HG03039 (cell line): Measurements from ENCODE around the gene TMEM150C.
"Not testable (repeated sequence)": the region's sequence is repeated elsewhere in the genome, so short reads cannot be mapped to it uniquely, and the experiment has no call there.

Experiments used
- ATAC-seq: cut with Tn5 transposase; IDR thresholded peaks from one replicate; pipeline ENCODE4 v1.9.1; 2021; ENCODE audit warnings: mild to moderate bottlenecking, moderate library complexity; ENCODE audit not compliant: unreplicated experiment

TMEM150C gene

DNA sequence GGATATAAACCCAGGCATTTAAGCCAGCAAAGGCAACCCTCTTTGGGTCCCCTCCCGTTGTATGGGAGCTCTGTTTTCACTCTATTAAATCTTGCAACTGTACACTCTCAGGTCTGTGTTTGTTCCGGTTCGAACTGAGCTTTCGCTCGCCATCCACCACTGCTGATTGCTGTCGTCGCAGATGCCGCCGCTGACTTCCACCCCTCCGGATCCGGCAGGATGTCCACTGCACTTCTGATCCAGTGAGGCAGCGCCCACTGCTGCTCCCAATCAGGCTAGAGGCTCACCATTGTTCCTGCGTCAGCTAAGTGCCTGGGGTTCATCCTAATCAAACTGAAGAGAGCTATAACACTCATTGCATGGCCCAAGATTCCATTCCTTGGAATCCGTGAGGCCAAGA lies 82.2 kb downstream of the TMEM150C start:
- no peak for ATAC-seq

- not testable (repeated sequence) for ATAC-seq
These were observed 84.3 kb downstream of the TMEM150C start for GRCh38 chr4:82477469-82477868.

GRCh38 chr4:82475931-82476330 lies 85.9 kb downstream of the TMEM150C start:
- ATAC-seq: not testable (repeated sequence)

- no peak for ATAC-seq
These were observed 88.1 kb downstream of the TMEM150C start for GRCh38 chr4:82473621-82474164.

GRCh38 chr4:82473080-82473479 lies 88.7 kb downstream of the TMEM150C start:
- ATAC-seq: not testable (repeated sequence)

GRCh38 chr4:82469791-82470345 lies 91.9 kb downstream of the TMEM150C start:
- ATAC-seq: no peak

GRCh38 chr4:82467471-82467870 lies 94.3 kb downstream of the TMEM150C start:
- no peak for ATAC-seq

GRCh38 chr4:82463221-82463620 lies 98.6 kb downstream of the TMEM150C start:
- ATAC-seq: no peak

- ATAC-seq: peak; percentile 86
These were observed 99.4 kb downstream of the TMEM150C start for GRCh38 chr4:82462415-82462831.

DNA sequence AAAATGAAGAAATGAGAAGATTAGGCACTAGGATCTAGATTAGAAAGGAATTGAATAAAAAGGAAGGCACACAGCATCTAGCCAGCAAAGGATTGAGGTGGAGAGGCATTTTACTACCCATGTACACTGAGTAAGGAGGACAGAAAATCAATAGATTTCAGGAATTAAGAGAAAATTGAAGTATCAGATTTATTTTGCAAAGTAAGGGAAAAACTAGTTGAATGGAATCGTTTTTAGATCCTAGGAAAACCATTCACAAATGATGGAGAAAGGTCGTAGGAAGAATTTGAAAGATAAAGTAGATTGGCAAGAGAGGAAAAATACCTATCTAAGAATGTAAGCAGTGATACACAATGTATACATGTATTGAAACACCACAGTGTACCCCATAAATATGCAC lies 100.1 kb downstream of the TMEM150C start:
- ATAC-seq: no peak

- no peak for ATAC-seq
These were observed 103.1 kb downstream of the TMEM150C start for GRCh38 chr4:82458729-82459128.

- no peak for ATAC-seq
These were observed 104.5 kb downstream of the TMEM150C start for GRCh38 chr4:82457266-82457665.

DNA sequence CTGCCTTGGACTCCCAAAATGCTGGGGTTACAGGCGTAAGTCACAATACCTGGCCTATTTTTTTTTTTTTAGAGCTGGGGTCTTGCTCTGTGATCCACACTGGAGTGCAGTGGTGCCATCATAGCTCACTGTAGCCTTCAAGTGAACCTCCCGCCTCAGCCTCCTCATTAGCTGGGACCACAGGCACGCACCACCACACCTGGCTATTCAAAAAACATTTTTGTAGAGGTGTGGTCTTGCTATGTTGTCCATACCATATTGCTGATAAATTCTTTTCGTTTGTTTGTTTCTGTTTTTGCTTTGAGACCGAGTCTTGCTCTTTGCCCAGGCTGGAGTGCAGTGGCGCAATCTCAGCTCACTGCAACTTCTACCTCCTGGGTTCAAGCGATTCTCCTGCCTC lies 109.8 kb downstream of the TMEM150C start:
- no peak for ATAC-seq

- no peak for ATAC-seq
These were observed 110.6 kb downstream of the TMEM150C start for GRCh38 chr4:82450966-82451755.

GRCh38 chr4:82447886-82448285 lies 113.9 kb downstream of the TMEM150C start:
- ATAC-seq: no peak

GRCh38 chr4:82439088-82439487 lies 122.7 kb downstream of the TMEM150C start:
- no peak for ATAC-seq

DNA sequence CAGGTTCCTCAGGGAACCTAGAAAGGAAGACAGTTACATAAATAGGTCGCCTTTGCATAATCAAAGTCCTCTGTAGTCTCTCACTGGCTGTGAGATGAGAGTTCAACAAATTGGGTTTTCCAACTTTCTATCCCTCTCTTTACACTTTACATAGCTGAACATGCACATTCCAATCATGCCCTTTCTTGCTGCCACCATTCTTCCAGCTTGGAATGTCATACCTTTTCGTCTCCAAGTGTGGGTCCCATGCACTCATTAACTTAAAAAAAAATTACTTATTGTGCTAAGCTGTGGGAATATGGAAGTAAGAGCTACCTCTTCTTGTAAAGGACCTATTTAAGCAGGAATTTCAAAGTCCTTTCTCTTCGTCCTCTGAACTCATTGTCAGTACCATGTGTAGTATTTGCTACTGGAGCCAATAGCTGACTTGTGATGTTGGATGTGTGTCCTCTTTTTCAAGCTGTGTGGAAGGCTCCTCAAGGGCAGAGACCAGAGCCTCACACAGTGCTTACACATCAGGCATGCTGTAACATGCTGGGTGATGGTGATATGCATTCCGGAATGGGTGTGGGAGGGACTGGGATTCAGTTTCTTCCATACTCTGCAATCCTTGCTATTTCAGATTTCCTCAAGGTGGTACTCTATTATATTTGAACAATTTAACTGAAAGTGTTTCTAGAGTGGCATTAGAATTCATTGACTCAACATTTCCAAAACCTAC lies 124.3 kb downstream of the TMEM150C start:
- ATAC-seq: no peak

GRCh38 chr4:82436780-82437179 lies 125.0 kb downstream of the TMEM150C start:
- no peak for ATAC-seq

DNA sequence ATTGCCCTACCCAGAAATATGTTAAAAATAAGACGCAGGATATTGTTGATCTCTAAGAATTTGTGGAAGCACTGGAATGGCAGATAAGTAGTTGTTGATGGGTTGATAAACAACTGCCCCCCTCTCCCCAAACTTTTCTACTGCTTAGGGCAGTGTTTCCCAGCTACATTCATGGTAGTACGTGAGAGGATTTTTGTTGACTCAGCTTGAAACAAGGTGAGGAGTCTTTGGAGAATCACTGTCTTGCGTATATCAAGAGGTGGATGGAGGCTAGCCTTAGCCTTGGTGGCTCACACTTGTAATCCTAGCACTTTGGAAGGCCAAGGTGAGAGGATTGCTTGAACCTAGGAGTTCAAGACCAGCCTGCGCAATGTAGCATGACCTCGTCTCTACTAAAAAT lies 125.7 kb downstream of the TMEM150C start:
- no peak for ATAC-seq

DNA sequence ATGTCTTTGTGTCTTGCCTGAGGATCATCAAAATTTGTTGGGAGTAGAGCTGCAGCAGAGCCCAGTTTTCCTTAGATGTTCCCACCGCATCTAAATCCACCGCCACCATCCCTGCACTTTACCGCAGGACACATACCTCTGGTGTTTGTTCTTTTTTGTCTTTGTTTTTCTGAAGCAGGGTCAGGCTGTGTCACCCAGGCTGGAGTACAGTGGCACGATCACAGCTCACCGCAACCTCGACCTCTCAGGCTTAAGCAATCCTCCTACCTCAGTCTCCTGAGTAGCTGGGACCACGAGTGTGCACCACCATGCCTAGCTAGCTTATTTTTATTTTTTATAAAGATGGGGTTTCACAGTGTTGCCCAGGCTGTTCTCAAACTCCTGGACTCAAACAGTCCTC lies 126.8 kb downstream of the TMEM150C start:
- ATAC-seq: no peak

DNA sequence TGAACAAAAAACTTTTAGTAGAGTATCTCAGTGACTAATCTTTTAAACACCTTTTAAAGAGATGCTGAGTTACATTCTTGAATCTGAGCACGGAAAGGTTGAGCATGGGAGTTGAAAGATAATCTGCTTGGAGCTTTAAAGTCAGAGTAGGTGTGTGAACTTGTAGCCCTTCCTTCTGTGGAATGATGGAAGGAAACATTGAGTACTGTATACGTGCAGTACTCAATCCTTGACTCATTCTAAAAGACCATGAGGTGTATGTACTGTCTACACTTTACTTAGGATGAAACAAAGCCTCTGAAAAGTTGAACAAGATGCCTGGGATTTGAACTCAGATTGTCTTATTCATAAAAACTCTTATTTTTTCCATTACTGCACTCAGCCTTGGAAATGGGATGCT lies 128.0 kb downstream of the TMEM150C start:
- ATAC-seq: no peak
